WTC11 (cell line): ENCODE results near the gene AGPAT3. TPM values are rescaled to one million over a fixed set of nuclear protein-coding genes. Genes with fewer than 3 reads are reported as not detected.

Experiments used
- CDX4 ChIP-seq: fragments of 250-450 bp; sonication (Bioruptor Pico); IDR thresholded peaks from 2 replicates; pipeline ENCODE4 v1.9.0; 2021; ENCODE audit warnings: moderate library complexity, mild to moderate bottlenecking, inconsistent platforms, borderline replicate concordance
- EMX1 ChIP-seq: fragments of 250-450 bp; sonication (Bioruptor Pico); IDR thresholded peaks from 2 replicates; pipeline ENCODE4 v1.8.0; 2021; ENCODE audit warnings: mild to moderate bottlenecking
- ESRRA ChIP-seq: sonication (generic); formaldehyde crosslinking; IDR thresholded peaks from 2 replicates; pipeline ENCODE4 v1.8.1; 2022; ENCODE audit warnings: mild to moderate bottlenecking, missing genetic modification reagents, borderline replicate concordance
- GABPB1 ChIP-seq: sonication (generic); formaldehyde crosslinking; IDR thresholded peaks from 2 replicates; pipeline ENCODE4 v1.8.1; 2023; ENCODE audit warnings: mild to moderate bottlenecking, missing genetic modification reagents
- JAZF1 ChIP-seq: fragments of 250-450 bp; sonication (Bioruptor Pico); IDR thresholded peaks from 2 replicates; pipeline ENCODE4 v1.9.0; 2021; ENCODE audit warnings: moderate library complexity, mild to moderate bottlenecking, inconsistent platforms
- NFE2L1 ChIP-seq: sonication (generic); formaldehyde crosslinking; IDR thresholded peaks from 2 replicates; pipeline ENCODE4 v1.8.1; 2023; ENCODE audit warnings: missing genetic modification reagents
- NR2C2 ChIP-seq: sonication (generic); formaldehyde crosslinking; IDR thresholded peaks from 2 replicates; pipeline ENCODE4 v1.8.0; 2022; ENCODE audit warnings: mild to moderate bottlenecking, missing genetic modification reagents
- NR3C1 ChIP-seq: sonication (generic); formaldehyde crosslinking; conservative IDR thresholded peaks from 2 replicates; pipeline ENCODE4 v1.8.1; 2023; ENCODE audit warnings: low read depth, mild to moderate bottlenecking, missing genetic modification reagents
- PRRX2 ChIP-seq: fragments of 250-450 bp; sonication (Bioruptor Pico); IDR thresholded peaks from 2 replicates; pipeline ENCODE4 v1.8.0; 2021; ENCODE audit warnings: mild to moderate bottlenecking
- RELA ChIP-seq: sonication (generic); formaldehyde crosslinking; IDR thresholded peaks from 2 replicates; pipeline ENCODE4 v1.8.1; 2022; ENCODE audit warnings: missing genetic modification reagents, mild to moderate bottlenecking, borderline replicate concordance
- SMAD4 ChIP-seq: sonication (generic); formaldehyde crosslinking; IDR thresholded peaks from 2 replicates; pipeline ENCODE4 v1.8.0; 2022; ENCODE audit warnings: mild to moderate bottlenecking, missing genetic modification reagents
- SP1 ChIP-seq: sonication (generic); formaldehyde crosslinking; conservative IDR thresholded peaks from 2 replicates; pipeline ENCODE4 v1.8.1; 2022; ENCODE audit warnings: missing genetic modification reagents
- ZBTB43 ChIP-seq: sonication (generic); formaldehyde crosslinking; IDR thresholded peaks from 2 replicates; pipeline ENCODE4 v1.8.1; 2023; ENCODE audit warnings: mild to moderate bottlenecking, missing genetic modification reagents
- ZNF138 ChIP-seq: sonication (generic); formaldehyde crosslinking; conservative IDR thresholded peaks from 2 replicates; pipeline ENCODE4 v1.8.1; 2022; ENCODE audit warnings: mild to moderate bottlenecking, moderate library complexity, missing genetic modification reagents
- ZNF281 ChIP-seq: sonication (generic); formaldehyde crosslinking; IDR thresholded peaks from 2 replicates; pipeline ENCODE4 v1.8.0; 2023; ENCODE audit warnings: mild to moderate bottlenecking, missing genetic modification reagents
- ZNF423 ChIP-seq: fragments of 250-450 bp; sonication (Bioruptor Pico); IDR thresholded peaks from 2 replicates; pipeline ENCODE4 v2.1.2; 2022; ENCODE audit warnings: mild to moderate bottlenecking, moderate library complexity
- total RNA-seq: library from RNA; stranded (reverse); gene quantifications from 3 replicates; pipeline ENCODE4 v1.2.3, GENCODE V29; 2021
- TF ChIP-seq, protein P1 (sequence below): fragments of 250-450 bp; sonication (Bioruptor Pico); IDR thresholded peaks from 2 replicates; pipeline ENCODE4 v1.9.0; 2021; ENCODE audit warnings: mild to moderate bottlenecking, borderline replicate concordance
- TF ChIP-seq, protein P2 (sequence below): sonication (generic); formaldehyde crosslinking; IDR thresholded peaks from 2 replicates; pipeline ENCODE4 v1.8.1; 2022; ENCODE audit warnings: low read depth, missing genetic modification reagents, borderline replicate concordance
- TF ChIP-seq, protein P3 (sequence below): fragments of 250-450 bp; sonication (Bioruptor Pico); IDR thresholded peaks from 2 replicates; pipeline ENCODE4 v1.8.0; 2021; ENCODE audit warnings: mild to moderate bottlenecking
- TF ChIP-seq, protein P4 (sequence below): sonication (generic); formaldehyde crosslinking; IDR thresholded peaks from 2 replicates; pipeline ENCODE4 v1.8.0; 2022; ENCODE audit warnings: mild to moderate bottlenecking, missing genetic modification reagents
- TF ChIP-seq, protein P5 (sequence below): sonication (generic); formaldehyde crosslinking; conservative IDR thresholded peaks from 2 replicates; pipeline ENCODE4 v1.8.1; 2023; ENCODE audit warnings: mild to moderate bottlenecking, low read depth, missing genetic modification reagents, moderate library complexity
- TF ChIP-seq, protein P6 (sequence below): sonication (generic); formaldehyde crosslinking; IDR thresholded peaks from 2 replicates; pipeline ENCODE4 v1.8.1; 2023; ENCODE audit warnings: mild to moderate bottlenecking, moderate library complexity, missing genetic modification reagents

AGPAT3 gene
- total RNA-seq, 1 experiment from 2014 or later = 5.6 TPM

DNA sequence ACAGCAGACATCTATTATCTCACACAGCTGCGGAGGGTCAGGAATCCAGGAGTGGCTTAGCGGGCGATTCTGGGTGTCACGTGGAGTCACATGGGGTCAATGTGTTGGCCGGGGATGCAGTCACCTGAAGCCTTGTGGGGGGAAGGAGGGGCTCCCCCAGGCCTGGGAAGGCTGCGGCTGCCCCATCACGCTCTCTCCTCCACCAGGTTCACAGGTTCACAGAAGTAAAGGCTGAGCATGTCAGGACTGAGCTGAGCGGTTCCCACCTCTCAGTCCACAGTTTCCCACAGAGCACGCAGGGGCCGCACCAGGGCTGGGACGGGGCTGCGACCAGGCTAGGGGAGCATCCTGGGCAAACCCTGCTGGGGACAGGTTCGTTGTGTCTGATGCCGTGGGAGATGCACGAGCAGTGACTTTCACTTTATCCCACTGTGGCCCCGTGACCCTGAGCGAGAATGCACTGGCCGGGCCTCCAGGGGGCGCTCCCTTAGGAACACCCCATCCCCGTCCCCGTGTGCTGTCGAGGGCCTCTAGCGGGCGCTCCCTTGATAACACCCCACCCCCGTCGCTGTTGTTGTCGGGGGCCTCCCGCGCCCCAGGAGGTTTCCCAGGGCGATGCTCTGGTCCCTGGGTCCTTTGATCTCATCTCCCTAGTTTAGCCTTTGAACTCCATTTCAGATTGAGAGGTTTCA is 73.9 kb downstream of the AGPAT3 start (continued):
- TF ChIP-seq, protein P1, sequence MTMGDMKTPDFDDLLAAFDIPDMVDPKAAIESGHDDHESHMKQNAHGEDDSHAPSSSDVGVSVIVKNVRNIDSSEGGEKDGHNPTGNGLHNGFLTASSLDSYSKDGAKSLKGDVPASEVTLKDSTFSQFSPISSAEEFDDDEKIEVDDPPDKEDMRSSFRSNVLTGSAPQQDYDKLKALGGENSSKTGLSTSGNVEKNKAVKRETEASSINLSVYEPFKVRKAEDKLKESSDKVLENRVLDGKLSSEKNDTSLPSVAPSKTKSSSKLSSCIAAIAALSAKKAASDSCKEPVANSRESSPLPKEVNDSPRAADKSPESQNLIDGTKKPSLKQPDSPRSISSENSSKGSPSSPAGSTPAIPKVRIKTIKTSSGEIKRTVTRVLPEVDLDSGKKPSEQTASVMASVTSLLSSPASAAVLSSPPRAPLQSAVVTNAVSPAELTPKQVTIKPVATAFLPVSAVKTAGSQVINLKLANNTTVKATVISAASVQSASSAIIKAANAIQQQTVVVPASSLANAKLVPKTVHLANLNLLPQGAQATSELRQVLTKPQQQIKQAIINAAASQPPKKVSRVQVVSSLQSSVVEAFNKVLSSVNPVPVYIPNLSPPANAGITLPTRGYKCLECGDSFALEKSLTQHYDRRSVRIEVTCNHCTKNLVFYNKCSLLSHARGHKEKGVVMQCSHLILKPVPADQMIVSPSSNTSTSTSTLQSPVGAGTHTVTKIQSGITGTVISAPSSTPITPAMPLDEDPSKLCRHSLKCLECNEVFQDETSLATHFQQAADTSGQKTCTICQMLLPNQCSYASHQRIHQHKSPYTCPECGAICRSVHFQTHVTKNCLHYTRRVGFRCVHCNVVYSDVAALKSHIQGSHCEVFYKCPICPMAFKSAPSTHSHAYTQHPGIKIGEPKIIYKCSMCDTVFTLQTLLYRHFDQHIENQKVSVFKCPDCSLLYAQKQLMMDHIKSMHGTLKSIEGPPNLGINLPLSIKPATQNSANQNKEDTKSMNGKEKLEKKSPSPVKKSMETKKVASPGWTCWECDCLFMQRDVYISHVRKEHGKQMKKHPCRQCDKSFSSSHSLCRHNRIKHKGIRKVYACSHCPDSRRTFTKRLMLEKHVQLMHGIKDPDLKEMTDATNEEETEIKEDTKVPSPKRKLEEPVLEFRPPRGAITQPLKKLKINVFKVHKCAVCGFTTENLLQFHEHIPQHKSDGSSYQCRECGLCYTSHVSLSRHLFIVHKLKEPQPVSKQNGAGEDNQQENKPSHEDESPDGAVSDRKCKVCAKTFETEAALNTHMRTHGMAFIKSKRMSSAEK (CRISPR knock-in tag) = no peak
- TF ChIP-seq ZNF138 (CRISPR knock-in tag) (no peak), RELA (CRISPR knock-in tag) (no peak), SP1 (CRISPR knock-in tag) (0 out of 2 replicates have a peak, but pooled peaks have one; percentile 38), EMX1 (no peak), ESRRA (CRISPR knock-in tag) (no peak), JAZF1 (CRISPR knock-in tag) (no peak), GABPB1 (CRISPR knock-in tag) (no peak; the same call in 1 of the 2 replicates), SMAD4 (CRISPR knock-in tag) (no peak), PRRX2 (CRISPR knock-in tag) (no peak), ZBTB43 (no peak), NFE2L1 (CRISPR knock-in tag) (no peak), CDX4 (no peak), ZNF281 (CRISPR knock-in tag) (no peak), NR2C2 (CRISPR knock-in tag) (no peak), NR3C1 (CRISPR knock-in tag) (no peak), ZNF423 (peak; percentile 67; the same call in 1 of the 2 replicates)
- TF ChIP-seq, protein P2, sequence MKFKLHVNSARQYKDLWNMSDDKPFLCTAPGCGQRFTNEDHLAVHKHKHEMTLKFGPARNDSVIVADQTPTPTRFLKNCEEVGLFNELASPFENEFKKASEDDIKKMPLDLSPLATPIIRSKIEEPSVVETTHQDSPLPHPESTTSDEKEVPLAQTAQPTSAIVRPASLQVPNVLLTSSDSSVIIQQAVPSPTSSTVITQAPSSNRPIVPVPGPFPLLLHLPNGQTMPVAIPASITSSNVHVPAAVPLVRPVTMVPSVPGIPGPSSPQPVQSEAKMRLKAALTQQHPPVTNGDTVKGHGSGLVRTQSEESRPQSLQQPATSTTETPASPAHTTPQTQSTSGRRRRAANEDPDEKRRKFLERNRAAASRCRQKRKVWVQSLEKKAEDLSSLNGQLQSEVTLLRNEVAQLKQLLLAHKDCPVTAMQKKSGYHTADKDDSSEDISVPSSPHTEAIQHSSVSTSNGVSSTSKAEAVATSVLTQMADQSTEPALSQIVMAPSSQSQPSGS (CRISPR knock-in tag) = no peak
- TF ChIP-seq, protein P3, sequence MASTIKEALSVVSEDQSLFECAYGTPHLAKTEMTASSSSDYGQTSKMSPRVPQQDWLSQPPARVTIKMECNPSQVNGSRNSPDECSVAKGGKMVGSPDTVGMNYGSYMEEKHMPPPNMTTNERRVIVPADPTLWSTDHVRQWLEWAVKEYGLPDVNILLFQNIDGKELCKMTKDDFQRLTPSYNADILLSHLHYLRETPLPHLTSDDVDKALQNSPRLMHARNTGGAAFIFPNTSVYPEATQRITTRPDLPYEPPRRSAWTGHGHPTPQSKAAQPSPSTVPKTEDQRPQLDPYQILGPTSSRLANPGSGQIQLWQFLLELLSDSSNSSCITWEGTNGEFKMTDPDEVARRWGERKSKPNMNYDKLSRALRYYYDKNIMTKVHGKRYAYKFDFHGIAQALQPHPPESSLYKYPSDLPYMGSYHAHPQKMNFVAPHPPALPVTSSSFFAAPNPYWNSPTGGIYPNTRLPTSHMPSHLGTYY (CRISPR knock-in tag) = no peak
- TF ChIP-seq, protein P4, sequence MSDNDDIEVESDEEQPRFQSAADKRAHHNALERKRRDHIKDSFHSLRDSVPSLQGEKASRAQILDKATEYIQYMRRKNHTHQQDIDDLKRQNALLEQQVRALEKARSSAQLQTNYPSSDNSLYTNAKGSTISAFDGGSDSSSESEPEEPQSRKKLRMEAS = no peak
- TF ChIP-seq, protein P5, sequence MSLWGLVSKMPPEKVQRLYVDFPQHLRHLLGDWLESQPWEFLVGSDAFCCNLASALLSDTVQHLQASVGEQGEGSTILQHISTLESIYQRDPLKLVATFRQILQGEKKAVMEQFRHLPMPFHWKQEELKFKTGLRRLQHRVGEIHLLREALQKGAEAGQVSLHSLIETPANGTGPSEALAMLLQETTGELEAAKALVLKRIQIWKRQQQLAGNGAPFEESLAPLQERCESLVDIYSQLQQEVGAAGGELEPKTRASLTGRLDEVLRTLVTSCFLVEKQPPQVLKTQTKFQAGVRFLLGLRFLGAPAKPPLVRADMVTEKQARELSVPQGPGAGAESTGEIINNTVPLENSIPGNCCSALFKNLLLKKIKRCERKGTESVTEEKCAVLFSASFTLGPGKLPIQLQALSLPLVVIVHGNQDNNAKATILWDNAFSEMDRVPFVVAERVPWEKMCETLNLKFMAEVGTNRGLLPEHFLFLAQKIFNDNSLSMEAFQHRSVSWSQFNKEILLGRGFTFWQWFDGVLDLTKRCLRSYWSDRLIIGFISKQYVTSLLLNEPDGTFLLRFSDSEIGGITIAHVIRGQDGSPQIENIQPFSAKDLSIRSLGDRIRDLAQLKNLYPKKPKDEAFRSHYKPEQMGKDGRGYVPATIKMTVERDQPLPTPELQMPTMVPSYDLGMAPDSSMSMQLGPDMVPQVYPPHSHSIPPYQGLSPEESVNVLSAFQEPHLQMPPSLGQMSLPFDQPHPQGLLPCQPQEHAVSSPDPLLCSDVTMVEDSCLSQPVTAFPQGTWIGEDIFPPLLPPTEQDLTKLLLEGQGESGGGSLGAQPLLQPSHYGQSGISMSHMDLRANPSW (CRISPR knock-in tag) = no peak
- TF ChIP-seq, protein P6, sequence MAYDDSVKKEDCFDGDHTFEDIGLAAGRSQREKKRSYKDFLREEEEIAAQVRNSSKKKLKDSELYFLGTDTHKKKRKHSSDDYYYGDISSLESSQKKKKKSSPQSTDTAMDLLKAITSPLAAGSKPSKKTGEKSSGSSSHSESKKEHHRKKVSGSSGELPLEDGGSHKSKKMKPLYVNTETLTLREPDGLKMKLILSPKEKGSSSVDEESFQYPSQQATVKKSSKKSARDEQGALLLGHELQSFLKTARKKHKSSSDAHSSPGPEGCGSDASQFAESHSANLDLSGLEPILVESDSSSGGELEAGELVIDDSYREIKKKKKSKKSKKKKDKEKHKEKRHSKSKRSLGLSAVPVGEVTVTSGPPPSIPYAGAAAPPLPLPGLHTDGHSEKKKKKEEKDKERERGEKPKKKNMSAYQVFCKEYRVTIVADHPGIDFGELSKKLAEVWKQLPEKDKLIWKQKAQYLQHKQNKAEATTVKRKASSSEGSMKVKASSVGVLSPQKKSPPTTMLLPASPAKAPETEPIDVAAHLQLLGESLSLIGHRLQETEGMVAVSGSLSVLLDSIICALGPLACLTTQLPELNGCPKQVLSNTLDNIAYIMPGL (CRISPR knock-in tag) = peak; percentile 78
